Ishikawa (cell line): Measurements from ENCODE around the gene YPEL2.

Experiments used
- CEBPB ChIP-seq: IDR thresholded peaks from 2 replicates; pipeline ENCODE4 v1.6.1; 2012
- EP300 ChIP-seq: IDR thresholded peaks from 2 replicates; pipeline ENCODE4 v1.6.1; 2012; ENCODE audit warnings: borderline replicate concordance
- MAX ChIP-seq: IDR thresholded peaks from 2 replicates; pipeline ENCODE4 v1.6.1; 2012
- NFIC ChIP-seq: IDR thresholded peaks from 2 replicates; pipeline ENCODE4 v1.6.1; 2012
- REST ChIP-seq: IDR thresholded peaks from 2 replicates; pipeline ENCODE4 v1.6.1; 2012; ENCODE audit warnings: low read depth, mild to moderate bottlenecking
- TAF1 ChIP-seq: IDR thresholded peaks from 2 replicates; pipeline ENCODE4 v1.6.1; 2012; ENCODE audit warnings: low read depth, mild to moderate bottlenecking
- USF1 ChIP-seq: IDR thresholded peaks from 2 replicates; pipeline ENCODE4 v1.6.1; 2012
- YY1 ChIP-seq: IDR thresholded peaks from 2 replicates; pipeline ENCODE4 v1.6.1; 2012; ENCODE audit warnings: low read depth

- no peak for TF ChIP-seq REST
- TF ChIP-seq CEBPB = no peak
- TF ChIP-seq EP300 = no peak
- no peak for TF ChIP-seq YY1
- no peak for TF ChIP-seq MAX
- no peak for TF ChIP-seq NFIC
- TF ChIP-seq TAF1 = no peak
- no peak for TF ChIP-seq USF1
Measured at GRCh38 chr17:59332749-59333377, 1.4 kb downstream of the YPEL2 start.
